ENCODE measurements around the gene CMTM7.

CMTM7 gene

DNA sequence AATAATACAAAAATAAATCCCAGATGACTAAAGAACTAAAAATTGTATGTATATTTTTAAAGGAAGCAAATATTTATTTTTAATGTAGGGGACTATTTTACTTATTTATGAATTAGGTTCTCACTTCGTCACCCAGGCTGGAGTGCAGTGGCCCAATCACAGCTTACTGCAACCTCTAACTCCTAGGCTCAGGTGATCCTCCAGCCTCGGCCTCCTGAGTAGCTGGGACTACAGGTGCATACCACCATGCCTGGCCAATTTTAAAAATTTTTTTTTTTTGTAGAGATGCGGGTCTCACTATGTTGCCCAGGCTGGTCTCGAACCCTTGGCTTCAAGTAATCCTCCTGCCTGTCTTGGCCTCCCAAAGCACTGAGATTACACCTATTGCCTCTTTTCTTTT lies 42.6 kb downstream of the CMTM7 start:
- H3K4me2 ChIP-seq (ENCODE audit: low read length) = no peak overlapping the region
- H3K36me3 ChIP-seq (replicated peaks; ENCODE audit: low read depth, low read length) = no peaks in the 10 kb centered on the region
- H2AFZ ChIP-seq (ENCODE audit: low read depth, low read length) = no peak overlapping the region
- no peak for TF ChIP-seq EZH2phosphoT487 (IDR thresholded peaks at IDR 0.05; ENCODE audit: low read depth)
- TF ChIP-seq, protein P1, sequence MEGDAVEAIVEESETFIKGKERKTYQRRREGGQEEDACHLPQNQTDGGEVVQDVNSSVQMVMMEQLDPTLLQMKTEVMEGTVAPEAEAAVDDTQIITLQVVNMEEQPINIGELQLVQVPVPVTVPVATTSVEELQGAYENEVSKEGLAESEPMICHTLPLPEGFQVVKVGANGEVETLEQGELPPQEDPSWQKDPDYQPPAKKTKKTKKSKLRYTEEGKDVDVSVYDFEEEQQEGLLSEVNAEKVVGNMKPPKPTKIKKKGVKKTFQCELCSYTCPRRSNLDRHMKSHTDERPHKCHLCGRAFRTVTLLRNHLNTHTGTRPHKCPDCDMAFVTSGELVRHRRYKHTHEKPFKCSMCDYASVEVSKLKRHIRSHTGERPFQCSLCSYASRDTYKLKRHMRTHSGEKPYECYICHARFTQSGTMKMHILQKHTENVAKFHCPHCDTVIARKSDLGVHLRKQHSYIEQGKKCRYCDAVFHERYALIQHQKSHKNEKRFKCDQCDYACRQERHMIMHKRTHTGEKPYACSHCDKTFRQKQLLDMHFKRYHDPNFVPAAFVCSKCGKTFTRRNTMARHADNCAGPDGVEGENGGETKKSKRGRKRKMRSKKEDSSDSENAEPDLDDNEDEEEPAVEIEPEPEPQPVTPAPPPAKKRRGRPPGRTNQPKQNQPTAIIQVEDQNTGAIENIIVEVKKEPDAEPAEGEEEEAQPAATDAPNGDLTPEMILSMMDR (IDR thresholded peaks at IDR 0.05; ENCODE audit: low read depth, low read length) = no peak
- no peak overlapping the region for H3K4me3 ChIP-seq (ENCODE audit: low read length)
- H3K27me3 ChIP-seq (ENCODE audit: low read depth, low read length) = peaks cover 11% of the 10 kb centered on the region
- H3K9me3 ChIP-seq (ENCODE audit: insufficient read depth, low read length) = no peaks in the 10 kb centered on the region
- H3K27ac ChIP-seq (ENCODE audit: low read length) = no peak overlapping the region
- H3K9ac ChIP-seq (ENCODE audit: low read length) = no peak overlapping the region
- H4K20me1 ChIP-seq (ENCODE audit: insufficient read depth, low read length) = no peaks in the 10 kb centered on the region
- peaks cover 80% of the 10 kb centered on the region for H3K4me1 ChIP-seq (ENCODE audit: low read length)
- peaks cover 28% of the 10 kb centered on the region for H3K79me2 ChIP-seq (ENCODE audit: low read length)

DNA sequence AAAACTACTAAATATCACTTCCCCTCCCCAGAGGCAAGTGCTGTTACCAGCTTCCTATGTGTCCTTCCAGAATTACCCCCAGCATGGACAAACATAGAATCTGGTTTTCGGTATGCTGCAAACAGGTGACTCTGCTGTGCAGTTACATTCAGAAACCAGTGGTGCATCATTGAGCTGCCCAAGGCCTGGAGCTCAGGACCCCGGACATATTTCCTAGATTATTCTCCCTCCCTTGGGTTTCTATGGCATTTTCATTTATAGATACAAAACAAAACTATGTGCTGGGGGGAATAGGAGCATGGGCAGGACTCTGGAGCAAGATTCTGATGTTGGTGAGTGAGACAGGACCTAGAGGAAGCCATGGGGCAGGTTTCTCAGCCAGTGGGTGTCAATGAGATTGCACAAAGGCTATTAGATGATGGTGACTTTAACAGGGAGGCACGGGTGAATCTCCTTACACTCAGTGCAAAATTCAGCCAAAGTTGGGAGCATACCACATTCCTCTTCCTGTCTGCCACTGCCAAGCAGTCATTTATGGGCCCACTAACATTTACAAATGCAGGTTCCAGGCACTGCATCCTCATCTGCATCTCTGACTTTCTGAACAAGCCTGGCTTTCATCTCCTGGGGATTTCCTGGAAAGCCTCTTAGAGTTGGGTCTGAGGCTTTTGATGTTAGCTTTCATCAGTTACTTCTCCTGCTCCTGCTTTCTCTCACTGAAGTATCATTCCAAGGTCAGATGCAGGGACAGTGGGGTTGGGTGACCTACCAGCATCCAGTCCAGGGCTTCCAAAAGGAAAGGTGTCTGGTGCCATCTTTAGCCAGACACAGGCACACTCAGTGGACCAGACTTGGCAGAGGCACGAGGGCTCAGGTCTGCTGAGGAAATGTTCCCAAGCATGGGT lies 44.5 kb downstream of the CMTM7 start:
- Histone ChIP-seq H3K9me3 (ENCODE audit: insufficient read depth, low read length) (no peaks in the 10 kb centered on the region), H3K4me3 (ENCODE audit: low read length) (peak overlapping the region; percentile 44), H4K20me1 (ENCODE audit: insufficient read depth, low read length) (no peaks in the 10 kb centered on the region), H3K27ac (ENCODE audit: low read length) (peak overlapping the region; percentile 87), H3K9ac (ENCODE audit: low read length) (peak overlapping the region; percentile 57), H3K79me2 (ENCODE audit: low read length) (peaks cover 29% of the 10 kb centered on the region), H2AFZ (ENCODE audit: low read depth, low read length) (no peak overlapping the region), H3K36me3 (replicated peaks; ENCODE audit: low read depth, low read length) (no peaks in the 10 kb centered on the region), H3K4me1 (ENCODE audit: low read length) (peaks cover 92% of the 10 kb centered on the region), H3K27me3 (ENCODE audit: low read depth, low read length) (peaks cover 6% of the 10 kb centered on the region), H3K4me2 (ENCODE audit: low read length) (peak overlapping the region; percentile 74)
- TF ChIP-seq, protein P1 (IDR thresholded peaks at IDR 0.05; ENCODE audit: low read depth, low read length) = 0 out of 2 replicates have a peak, but pooled peaks have one; percentile 9
- no peak for TF ChIP-seq EZH2phosphoT487 (IDR thresholded peaks at IDR 0.05; ENCODE audit: low read depth)

DNA sequence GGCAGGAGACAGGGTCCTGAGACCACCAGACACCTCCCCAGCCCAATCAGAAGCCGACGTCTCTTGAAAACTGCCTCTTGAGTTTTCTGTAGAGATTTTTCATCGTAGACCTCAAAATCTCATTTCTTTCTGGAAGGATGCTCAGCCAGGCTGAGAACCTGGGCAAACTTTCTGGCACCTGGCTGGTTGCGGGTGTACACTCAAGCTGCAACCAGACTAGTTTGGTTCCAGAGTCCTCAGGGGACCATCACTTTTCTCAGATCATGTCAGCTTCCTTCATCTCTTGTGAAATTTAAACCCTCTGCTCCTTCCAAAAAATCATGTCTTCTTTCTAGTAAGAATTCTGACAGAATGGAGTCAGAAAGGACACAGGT lies 45.1 kb downstream of the CMTM7 start:
- peaks cover 6% of the 10 kb centered on the region for H3K27me3 ChIP-seq (ENCODE audit: low read depth, low read length)
- peak overlapping the region; percentile 57; the same call in 1 of the 2 replicates for H3K9ac ChIP-seq (ENCODE audit: low read length)
- H3K4me2 ChIP-seq (ENCODE audit: low read length) = peak overlapping the region; percentile 74
- no peak overlapping the region for H2AFZ ChIP-seq (ENCODE audit: low read depth, low read length)
- peaks cover 23% of the 10 kb centered on the region for H3K79me2 ChIP-seq (ENCODE audit: low read length)
- H4K20me1 ChIP-seq (ENCODE audit: insufficient read depth, low read length) = no peaks in the 10 kb centered on the region
- peaks cover under 1% of the 10 kb centered on the region for H3K36me3 ChIP-seq (replicated peaks; ENCODE audit: low read depth, low read length)
- H3K9me3 ChIP-seq (ENCODE audit: insufficient read depth, low read length) = no peaks in the 10 kb centered on the region
- peak overlapping the region; percentile 44 for H3K4me3 ChIP-seq (ENCODE audit: low read length)
- TF ChIP-seq, protein P1 (IDR thresholded peaks at IDR 0.05; ENCODE audit: low read depth, low read length) = no peak
- 0 out of 2 replicates have a peak, but pooled peaks have one; percentile 54 for TF ChIP-seq EZH2phosphoT487 (IDR thresholded peaks at IDR 0.05; ENCODE audit: low read depth)
- peak overlapping the region; percentile 87 for H3K27ac ChIP-seq (ENCODE audit: low read length)
- peaks cover 92% of the 10 kb centered on the region for H3K4me1 ChIP-seq (ENCODE audit: low read length)

DNA sequence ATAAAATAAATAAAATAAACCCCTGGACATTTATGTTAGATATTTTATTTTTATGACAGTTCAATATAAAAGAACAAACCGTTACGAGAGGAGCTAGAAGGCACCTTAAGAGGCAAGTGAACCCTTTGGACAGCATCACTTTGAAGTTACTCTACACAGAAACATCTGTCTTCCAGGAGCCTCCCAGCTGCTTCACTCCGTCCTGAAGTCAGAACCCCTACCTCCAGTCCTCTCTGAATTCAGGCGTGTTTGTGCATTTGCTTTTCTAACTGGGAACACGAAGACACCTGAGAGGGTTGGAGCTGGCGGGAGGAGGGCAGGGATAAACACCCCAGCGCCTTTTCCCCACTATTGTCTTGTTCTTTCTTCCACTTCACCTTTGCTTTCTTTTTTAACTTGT lies 46.2 kb downstream of the CMTM7 start:
- H2AFZ ChIP-seq (ENCODE audit: low read depth, low read length) = no peak overlapping the region
- H3K4me3 ChIP-seq (ENCODE audit: low read length) = peak overlapping the region; percentile 39
- H3K36me3 ChIP-seq (replicated peaks; ENCODE audit: low read depth, low read length) = peaks cover 9% of the 10 kb centered on the region
- peaks cover 6% of the 10 kb centered on the region for H3K27me3 ChIP-seq (ENCODE audit: low read depth, low read length)
- H3K79me2 ChIP-seq (ENCODE audit: low read length) = peaks cover 13% of the 10 kb centered on the region; the same call in 1 of the 2 replicates
- H3K9ac ChIP-seq (ENCODE audit: low read length) = peak overlapping the region; percentile 25; the same call in 1 of the 2 replicates
- peak overlapping the region; percentile 70 for H3K27ac ChIP-seq (ENCODE audit: low read length)
- H3K4me1 ChIP-seq (ENCODE audit: low read length) = peaks cover 91% of the 10 kb centered on the region
- H3K9me3 ChIP-seq (ENCODE audit: insufficient read depth, low read length) = no peaks in the 10 kb centered on the region
- H3K4me2 ChIP-seq (ENCODE audit: low read length) = peak overlapping the region; percentile 74
- H4K20me1 ChIP-seq (ENCODE audit: insufficient read depth, low read length) = no peaks in the 10 kb centered on the region
- TF ChIP-seq EZH2phosphoT487 (IDR thresholded peaks at IDR 0.05; ENCODE audit: low read depth) = no peak
- TF ChIP-seq, protein P1 (IDR thresholded peaks at IDR 0.05; ENCODE audit: low read depth, low read length) = no peak

All from OCI-LY3 (cell line).